RKO (cell line): Measurements from ENCODE around the gene POLG2.
"Not testable (repeated sequence)": the region's sequence is repeated elsewhere in the genome, so short reads cannot be mapped to it uniquely, and the experiment has no call there.

ENCODE experiments used
- DNase-seq: peaks from one replicate; pipeline ENCODE4 v3.0.0-alpha.2; 2016; ENCODE audit warnings: low spot score

POLG2 gene

DNA sequence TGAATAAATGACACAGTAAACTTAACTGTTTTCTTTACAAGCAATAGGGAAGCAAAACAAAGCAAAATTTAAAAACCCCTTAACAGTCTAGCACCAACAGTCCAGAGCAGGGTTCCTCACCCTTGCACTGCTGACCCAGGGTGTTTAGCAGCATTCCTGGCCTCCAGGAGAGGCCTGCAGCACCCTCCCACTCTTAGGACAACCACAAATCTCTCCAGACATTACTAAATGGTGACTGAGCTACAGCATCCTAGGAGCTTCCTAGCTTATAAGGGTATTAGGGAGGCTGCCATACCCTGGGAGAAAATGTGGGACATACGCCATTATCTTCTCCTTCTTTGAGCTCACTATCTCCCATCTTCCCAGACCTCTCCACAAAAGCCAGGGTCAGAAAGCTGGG lies 15.9 kb downstream of the POLG2 start:
- no peak for DNase-seq

DNA sequence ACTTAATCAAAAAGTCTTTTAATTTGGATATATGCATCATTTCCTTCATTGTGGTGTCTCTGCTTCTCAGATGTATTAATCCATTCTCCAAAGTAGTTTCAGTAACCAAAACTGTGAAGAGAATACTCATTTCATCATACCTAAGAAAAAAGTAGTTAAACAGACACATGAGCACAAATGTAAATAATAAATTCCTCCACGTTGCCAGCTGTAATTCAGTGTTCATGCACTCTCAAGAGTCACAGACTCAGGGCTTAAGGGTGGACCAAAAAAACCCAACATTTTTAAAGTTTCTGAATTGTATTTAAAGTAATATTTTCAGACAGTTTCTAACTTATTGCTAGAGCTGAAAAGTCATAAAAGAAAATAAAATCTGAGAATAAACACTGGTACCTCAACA lies 19.0 kb downstream of the POLG2 start:
- no peak for DNase-seq

DNA sequence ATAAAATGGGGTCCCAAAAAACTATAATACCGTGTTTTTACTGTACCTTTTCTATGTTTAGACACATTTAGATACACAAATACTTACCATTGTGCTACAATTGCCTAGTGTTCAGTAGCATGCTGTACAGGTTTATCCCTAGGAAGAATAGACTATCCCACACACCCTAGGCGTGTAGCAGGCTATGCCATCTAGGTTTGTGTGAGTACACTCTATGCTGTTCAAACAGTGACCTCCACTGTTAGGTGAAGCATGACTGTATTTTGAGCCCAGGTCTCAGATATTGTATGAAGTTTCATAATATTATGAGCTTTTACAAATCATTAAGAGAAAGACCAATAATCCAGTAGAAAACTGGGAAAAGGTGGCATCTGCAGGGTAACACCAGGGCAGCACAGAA lies 24.3 kb downstream of the POLG2 start:
- DNase-seq = no peak

DNA sequence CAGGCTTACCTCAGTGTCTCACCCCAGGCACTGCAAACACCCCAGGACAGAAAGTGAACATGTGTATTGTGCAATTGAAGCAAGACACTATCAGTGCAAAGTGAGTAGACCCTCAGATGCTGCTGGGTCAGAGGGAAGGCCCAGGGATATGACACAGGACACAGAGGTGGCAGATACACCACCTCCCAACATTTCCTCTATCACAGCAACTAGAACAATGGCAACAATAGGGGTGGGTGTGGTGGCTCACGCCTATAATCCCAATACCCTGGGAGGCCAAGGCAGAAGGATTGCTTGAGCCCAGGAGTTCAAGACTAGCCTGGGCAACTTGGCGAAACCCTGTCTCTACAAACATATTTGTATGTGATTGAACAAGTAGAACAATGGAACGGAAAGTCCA lies 25.4 kb downstream of the POLG2 start:
- DNase-seq = no peak

DNA sequence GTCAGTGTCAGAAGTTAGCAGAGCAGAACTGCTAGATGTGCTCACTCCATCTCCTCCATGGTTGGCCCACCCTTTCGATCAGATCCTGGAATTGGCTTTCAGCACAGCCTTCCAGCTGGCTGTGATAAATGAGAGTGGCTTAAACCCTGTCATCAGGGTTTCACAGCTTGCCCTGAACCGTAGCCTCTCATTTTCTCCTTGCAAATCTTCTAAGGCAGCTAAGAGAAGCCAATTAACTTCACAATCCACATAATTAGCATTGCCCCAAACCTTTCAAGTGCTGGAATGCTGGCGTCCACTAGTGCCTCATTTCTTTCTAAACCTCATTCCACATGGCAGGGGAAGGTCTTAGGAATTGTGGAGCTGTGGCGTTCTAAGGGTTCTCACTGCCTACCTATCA lies 26.2 kb downstream of the POLG2 start:
- DNase-seq = no peak

DNA sequence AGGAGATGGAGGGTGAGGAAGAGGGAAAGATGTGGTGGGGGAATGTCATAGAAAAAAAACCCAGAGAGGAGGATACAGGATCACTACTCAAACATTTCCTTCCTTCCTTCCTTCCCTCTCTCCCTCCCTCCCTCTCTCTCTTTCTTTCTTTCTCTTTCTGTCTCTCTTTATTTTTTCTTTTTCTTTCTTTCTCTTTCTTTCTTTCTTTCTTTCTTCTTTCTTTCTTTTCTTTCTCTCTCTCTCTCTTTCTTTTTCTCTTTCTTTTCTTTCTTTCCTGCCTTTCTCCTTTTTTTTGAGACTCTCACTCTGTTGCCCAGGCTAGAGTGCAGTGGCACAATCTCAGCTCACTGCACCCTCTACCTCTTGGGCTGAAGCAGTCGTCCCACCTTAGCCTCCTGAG lies 30.0 kb downstream of the POLG2 start:
- DNase-seq = not testable (repeated sequence)

DNA sequence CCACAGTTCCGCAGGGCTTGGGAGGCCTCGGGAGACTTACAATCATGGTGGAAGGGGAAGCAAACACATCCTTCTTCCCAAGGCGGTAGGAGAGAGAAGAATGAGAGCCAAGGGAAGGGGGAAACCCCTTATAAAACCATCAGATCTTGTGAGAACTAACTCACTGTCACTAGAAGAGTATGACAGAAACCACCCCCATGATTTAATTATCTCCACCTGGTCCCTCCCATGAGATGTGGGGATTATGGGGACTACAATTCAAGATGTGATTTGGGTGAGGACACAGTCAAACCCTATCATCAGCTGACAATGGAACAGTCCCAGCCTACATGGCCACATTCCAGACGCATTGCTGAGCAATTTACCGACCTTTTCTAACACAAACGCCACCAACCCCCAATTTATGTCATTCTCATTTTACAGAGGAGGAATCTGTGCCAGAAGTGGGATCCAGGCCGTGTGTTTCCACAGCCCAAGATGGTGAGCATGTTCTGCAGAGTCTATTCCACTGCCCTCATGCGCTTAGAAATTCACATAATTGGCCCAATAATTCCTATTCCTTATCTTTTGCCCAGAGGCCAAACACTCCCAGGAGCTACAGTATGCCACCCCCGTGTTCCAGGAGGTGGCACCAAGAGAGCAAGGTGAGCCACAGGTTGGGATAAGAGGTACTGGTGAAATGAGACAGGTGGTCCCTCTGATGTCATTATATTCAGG lies 30.7 kb downstream of the POLG2 start:
- DNase-seq = no peak

DNA sequence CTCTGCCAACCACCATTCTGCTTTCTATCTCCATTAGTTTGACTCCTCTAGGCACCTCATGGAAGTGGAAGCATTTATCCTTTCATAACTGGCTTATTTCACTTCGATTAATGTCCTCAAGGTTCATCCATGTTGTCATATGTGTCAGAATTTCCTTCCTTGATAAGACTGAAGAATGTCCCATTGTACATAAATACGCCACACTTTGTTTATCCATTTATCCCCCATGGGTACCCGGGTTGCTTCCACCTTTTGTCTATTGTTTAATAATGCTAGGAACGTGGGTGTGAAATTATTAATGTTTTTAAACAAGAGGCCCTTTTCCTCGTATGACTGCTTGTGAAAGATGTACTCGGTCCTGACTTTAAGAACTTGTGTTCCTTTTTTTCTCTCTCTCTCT lies 35.1 kb downstream of the POLG2 start:
- DNase-seq = no peak

DNA sequence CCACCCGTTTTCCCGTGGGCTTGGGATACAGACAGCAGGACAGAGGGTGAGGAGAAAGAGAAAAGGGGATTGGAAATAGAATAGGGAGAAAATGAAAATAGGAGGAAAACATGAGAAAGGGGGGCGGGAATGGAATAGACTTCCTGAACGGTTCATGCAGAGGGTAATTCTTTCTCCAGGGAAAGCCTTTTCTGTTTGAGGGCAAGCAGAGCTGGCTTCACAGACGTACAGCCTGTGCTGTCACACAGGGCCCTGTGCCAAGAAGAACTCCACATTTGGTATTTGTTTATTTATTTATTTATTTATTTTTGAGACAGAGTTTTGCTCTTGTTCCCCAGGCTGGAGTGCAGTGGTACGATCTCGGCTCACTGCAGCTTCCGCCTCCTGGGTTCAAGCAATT lies 35.9 kb downstream of the POLG2 start:
- no peak for DNase-seq

DNA sequence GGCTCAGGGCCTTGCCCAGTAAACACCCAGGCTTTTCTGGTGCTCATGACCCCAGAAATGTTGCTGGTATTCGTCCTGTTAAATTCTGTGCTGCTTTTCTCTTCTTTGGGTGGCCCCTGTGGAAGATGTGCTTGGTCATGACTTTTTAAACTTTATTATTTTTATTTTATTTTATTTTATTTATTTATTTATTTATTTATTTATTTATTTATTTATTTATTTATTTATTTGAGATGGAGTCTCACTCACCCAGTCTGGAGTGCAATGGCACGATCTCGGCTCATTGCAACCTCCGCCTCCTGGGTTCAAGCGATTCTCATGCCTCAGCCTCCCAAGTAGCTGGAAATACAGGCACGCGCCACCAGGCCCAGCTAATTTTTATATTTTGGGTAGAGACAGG lies 37.0 kb downstream of the POLG2 start:
- not testable (repeated sequence) for DNase-seq

DNA sequence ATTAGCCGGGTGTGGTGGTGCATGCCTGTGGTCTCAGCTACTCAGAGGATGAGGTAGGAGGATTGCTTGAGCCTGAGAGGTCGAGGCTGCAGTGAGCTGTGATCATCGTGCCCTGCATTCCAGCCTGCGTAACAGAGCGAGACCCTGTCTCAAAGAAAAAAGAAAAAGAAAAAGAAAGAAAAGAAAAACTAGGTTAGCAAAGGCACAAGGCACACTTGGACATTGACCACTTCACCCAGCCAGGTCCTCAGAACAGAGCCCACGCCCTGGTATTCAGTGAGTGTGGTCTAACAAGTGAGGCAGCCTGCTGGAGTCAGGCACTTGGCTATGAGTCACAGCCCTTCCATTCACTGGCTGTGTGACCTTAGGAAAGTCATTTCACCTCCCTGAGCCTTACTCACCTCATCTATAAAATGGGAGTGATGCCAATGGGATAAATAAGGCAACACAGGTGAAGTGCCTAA lies 37.5 kb downstream of the POLG2 start:
- peak; percentile 59 for DNase-seq

DNA sequence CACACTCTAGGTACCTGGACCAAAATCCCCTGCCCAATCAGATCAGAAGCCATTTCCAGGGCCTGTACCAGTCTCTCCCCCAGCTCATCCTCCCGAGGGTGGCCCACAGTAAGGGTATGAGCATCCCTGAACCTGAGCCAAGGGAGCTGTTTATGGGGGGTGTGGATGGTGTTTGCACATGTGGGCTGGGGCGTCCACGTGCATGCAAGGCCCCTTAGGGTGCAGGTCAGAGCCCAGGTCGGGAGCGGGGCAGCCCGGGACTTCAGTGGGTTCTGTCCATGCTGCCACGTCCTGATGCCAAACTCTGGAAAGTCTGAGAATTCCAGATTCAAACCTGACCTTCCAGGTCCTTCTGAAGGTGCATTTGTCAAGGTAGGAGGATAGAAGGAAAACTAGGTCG lies 38.1 kb downstream of the POLG2 start:
- DNase-seq = no peak

DNA sequence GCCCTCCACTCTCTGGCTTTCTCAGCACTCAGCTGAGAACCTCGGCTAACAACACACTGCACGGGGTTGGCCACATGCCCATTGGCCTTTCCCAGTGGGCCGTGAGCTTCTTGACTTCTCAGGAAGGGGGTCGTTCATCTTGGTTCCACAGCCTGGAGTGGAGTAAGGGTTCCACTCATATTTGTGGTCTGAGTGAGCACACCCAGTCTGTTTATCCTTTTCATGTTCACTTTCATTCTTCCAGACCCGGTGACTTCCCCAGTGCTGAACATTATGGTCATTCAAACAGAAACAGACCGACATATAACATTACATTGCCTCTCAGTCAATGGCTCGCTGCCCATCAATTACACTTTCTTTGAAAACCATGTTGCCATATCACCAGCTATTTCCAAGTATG lies 39.7 kb downstream of the POLG2 start:
- no peak for DNase-seq

DNA sequence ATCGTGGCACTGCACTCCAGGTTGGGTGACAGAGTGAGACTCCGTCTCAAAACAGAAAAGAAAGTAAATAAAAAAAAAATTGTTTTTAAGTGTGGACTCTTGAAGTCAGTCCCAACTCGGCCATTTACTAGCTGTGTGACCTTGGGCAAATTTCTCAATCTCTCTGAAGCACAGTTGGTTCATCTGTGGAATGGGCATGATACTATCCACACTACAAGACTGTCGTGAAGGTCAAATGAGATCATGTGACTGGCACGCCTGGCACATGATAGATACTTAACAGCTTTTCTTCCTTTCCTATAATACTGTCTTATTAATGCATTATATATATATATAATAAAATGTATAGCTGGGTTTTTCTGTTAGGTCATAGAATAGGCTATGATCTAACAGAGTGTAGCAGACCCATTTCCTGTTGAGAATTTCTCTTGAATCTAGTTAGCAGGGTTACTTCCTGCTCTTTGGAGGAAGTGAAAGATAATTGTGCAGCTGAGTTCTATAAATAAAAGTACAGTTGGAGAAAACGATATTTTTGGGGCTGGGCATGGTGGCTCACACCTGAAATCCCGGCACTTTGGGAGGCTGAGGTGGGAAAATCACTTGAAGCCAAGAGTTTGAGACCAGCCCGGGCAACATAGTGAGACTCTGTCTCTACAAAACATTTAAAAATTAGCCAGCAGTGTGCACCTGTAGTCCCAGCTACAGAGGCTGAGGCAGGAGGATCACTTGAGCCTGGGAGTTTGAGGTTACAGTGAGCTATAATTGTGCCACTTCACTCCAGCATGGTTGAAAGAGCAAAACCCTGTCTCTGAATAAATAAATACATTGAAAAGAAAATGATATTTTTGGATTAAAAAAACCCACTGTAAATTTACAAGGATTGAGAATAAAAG lies 40.6 kb downstream of the POLG2 start:
- DNase-seq = no peak

DNA sequence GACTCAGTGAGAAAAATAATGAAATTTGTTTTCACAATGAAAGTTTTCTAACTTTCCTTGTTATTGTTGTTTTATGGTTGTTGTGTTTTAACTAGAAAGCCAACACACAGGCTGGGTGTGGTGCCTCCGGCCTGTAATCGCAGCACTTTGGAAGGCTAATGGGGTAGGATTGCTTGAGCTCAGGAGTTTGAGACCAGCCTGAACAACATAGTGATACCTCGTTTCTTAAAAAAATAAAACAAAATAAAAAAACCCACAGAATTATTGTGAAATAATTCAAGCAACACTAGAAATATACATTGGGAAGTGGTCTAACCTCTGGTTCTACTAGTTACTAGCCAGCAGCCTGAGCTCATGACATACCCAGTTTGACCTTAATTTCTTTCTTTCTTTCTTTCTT lies 47.3 kb downstream of the POLG2 start:
- no peak for DNase-seq

DNA sequence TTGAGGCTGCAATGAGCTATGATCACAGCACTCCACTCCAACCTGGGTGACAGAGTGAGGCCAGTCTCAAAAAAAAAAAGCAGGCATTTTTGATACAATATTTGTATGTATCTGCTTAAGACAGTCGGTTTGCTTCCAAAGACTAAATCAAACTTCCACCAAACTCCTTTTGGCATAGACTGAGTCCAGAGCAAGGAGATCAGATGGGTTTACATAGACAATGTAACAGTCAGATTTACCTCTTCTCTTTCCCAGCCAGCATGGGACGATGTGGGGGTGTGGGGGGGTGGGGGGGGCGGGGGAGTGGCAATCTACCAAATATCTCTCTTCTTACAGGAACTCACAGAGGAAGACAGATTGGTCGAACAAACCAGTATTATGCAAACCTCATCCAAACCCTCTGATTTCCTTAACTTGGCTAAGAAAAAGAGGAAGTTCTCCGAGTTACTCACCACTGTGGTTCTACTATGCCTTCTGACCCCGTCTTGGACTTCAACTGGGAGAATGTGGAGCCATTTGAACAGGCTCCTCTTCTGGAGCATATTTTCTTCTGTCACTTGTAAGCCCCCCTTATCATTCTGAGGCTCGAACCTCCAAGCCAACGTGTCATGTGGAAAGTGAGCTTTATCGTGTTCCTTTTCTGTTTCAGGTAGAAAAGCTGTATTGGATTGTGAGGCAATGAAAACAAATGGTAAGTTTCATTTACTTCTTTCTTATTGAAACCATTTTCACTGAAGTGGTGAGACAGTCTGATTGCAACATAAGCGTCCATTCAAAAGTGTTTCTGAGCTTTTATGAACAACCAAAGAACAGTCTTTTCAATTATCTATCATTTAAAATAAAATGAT lies 48.0 kb downstream of the POLG2 start, which contains the start of gene MILR1:
TSS of gene MILR1 (plus strand) at position 451 of the 848 bp plus-strand sequence. CDS start at position 505, 54 bp downstream.
- peak; percentile 63 for DNase-seq

DNA sequence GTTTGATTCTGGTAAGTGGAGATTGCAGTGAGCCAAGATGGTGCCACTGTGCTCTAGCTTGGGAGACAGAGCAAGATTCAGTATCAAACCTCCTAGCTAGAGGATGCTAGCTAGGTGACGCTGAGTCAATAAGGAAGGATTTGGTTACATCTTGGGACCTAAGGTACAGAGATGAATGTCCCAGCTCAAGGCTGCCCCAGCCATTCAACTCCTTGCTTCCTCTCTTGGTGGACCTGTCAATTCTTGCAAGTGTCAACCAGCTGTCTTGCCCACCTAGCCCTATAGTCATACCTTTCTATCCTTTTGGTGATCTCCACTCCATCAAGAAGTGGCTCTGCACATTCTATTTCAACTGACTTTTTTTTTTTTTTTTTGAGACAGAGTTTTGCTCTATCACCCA lies 49.3 kb downstream of the POLG2 start:
- no peak for DNase-seq

DNA sequence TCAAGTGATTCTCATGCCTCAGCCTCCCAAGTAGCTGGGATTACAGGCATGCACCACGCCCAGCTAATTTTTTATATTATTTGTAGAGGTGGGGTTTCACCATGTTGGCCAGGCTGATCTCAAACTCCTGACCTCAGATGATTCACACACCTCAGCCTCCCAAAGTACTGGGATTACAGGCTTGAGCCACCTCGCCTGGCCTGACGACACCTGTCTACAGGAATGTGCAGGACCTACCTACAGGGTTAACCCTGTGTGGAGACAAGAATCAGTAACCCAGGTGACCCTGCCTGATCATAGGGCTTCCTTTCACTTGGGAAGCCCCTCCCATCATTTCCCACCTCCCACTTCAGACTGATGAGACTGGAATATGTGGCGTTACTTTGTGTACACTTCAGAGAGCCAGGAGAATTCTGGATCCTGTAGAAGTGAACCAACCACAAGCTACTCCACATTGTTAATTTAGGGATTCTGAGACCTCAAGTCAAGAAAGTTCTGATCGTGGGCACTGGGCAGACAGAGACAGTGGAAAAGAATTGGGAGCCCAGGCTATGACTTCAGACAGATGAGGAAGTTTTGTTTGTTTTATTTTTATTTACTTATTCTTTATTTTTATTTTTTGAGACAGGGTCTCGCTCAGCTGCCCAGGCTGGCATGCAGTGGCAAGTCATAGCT lies 53.6 kb downstream of the POLG2 start:
- no peak for DNase-seq

DNA sequence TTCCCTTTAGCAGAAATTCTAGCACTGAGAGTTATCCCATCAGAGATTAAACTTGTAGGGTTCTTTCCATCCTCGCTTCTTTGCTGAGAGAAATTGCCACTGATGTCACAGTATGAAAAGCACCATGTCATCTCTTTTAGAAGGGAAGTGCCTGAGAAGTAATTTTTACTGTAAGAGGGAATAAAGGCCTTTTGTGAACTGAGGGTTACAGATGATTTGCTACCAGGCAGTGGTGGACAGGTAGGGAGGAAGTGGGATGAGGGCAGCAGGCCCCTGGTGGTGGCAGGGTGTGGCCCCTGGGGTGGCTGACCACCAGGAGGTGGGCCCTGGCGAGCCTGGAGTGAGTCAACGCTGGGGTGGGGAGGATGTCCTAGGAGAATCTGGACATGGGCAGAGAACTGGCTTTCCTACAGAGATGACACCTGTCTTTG lies 54.3 kb downstream of the POLG2 start:
- no peak for DNase-seq

DNA sequence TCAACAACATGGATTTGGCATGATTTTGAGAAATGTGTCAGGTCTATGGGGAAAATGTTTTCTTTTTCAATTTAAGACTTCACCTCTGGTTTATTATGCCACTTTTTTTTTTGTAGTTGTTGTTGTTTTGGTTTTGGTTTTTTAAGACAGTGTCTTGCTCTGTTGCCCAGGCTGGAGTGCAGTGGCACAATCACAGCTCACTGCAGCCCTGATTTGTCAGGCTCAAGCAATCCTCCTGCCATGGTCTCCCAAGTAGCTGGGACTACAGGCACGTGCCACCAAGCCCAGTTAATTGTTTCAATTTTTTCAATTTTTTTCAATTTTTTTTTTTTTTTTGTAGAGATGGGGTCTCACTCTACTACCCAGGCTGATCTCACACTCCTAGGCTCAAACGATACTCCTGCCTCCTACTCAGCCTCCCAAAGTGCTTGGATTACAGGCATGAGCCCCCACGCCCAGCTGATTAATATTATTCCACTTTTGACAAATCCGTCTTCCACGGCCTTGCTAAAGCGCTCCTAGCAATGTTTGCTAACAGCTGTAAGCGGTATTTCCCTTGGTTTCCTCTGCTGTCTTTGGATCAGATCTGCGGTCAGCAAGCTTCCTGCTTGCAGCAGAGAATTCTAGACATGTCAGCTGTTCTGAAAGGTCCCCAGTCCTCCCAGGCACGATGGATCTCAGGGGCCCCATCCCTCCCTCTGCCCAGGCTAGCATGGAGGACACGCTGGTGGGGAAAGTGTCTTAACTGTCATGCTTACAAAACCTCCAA lies 54.9 kb downstream of the POLG2 start:
- no peak for DNase-seq

DNA sequence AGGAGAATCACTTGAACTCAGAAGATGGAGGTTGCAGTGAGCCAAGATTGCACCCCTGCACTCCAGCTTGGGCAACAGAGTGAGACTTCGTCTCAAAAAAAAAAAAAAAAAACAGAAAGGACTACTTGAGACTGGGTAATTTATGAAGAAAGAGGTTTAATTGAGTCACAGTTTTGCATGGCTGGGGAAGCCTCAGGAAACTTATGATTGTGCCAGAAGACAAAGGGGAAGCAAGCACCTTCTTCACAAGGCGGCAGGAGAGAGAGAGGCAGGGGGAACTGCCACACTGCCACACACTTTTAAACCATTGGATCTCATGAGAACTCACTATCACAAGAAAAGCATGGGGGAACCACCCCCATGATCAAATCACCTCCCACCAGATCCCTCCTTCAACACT lies 56.9 kb downstream of the POLG2 start:
- DNase-seq = no peak
